Endothelial cell of umbilical vein (primary cell): ENCODE measurements around the gene NT5C3A.

Source experiments
- EZH2 ChIP-seq: IDR thresholded peaks from 2 replicates; pipeline ENCODE4 v1.6.1; 2012; ENCODE audit warnings: borderline replicate concordance, low read depth, mild to moderate bottlenecking, moderate library complexity, low read length, inconsistent platforms; ENCODE audit not compliant: severe bottlenecking
- GATA2 ChIP-seq: IDR thresholded peaks from 2 replicates; pipeline ENCODE4 v1.7.0; 2011; ENCODE audit warnings: low read depth, mild to moderate bottlenecking, moderate library complexity, mixed read lengths, low read length; ENCODE audit not compliant: insufficient read length, insufficient read depth
- MYC ChIP-seq: IDR thresholded peaks from one replicate; pipeline ENCODE4 v1.6.1; 2011; ENCODE audit warnings: mild to moderate bottlenecking, low read depth, low read length
- POLR2A ChIP-seq: IDR thresholded peaks from 2 replicates; pipeline ENCODE4 v1.6.1; 2012; ENCODE audit warnings: low read depth, mild to moderate bottlenecking, control low read depth, low read length
- TF ChIP-seq, protein P1 (sequence below), 2 donors: IDR thresholded peaks; 1 replicate in 1 of 2; 2 replicates in 1 of 2; pipeline ENCODE4 v1.5.1; 2011; ENCODE audit warnings: low read length in 2 of 2, mild to moderate bottlenecking in 2 of 2, moderate library complexity in 2 of 2, control low read depth in 1 of 2, inconsistent platforms in 1 of 2, low read depth in 1 of 2; ENCODE audit not compliant: insufficient read depth in 1 of 2; ENCODE audit errors: extremely low read depth in 1 of 2

GRCh38 chr7:33075818-33076518 lies 13.4 kb upstream of the NT5C3A start:
- TF ChIP-seq, protein P1, sequence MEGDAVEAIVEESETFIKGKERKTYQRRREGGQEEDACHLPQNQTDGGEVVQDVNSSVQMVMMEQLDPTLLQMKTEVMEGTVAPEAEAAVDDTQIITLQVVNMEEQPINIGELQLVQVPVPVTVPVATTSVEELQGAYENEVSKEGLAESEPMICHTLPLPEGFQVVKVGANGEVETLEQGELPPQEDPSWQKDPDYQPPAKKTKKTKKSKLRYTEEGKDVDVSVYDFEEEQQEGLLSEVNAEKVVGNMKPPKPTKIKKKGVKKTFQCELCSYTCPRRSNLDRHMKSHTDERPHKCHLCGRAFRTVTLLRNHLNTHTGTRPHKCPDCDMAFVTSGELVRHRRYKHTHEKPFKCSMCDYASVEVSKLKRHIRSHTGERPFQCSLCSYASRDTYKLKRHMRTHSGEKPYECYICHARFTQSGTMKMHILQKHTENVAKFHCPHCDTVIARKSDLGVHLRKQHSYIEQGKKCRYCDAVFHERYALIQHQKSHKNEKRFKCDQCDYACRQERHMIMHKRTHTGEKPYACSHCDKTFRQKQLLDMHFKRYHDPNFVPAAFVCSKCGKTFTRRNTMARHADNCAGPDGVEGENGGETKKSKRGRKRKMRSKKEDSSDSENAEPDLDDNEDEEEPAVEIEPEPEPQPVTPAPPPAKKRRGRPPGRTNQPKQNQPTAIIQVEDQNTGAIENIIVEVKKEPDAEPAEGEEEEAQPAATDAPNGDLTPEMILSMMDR (IDR thresholded peaks at IDR 0.05; ENCODE audit: extremely low read depth in 1 of 2, insufficient read depth in 1 of 2, low read depth in 1 of 2, low read length in 2 of 2), result no peak
- no peak for TF ChIP-seq POLR2A
- TF ChIP-seq GATA2, result no peak
- no peak for TF ChIP-seq MYC
- TF ChIP-seq EZH2, result no peak
